Endothelial cell of umbilical vein (primary cell): ENCODE results near the gene COMT. TPM values are rescaled to one million over a fixed set of nuclear protein-coding genes. Genes with fewer than 3 reads are reported as not detected.

Experiments used
- BruUV-seq: library from RNA; stranded (reverse); fragments of 400-500 nt; replicated peaks from 2 replicates; lab custom pipeline; 2021; lab: Mats Ljungman, UMichigan
- CTCF ChIA-PET: fragments of 300-600, 350-600 bp; sonication (Branson Sonifier 250); formaldehyde crosslinking; loops from one replicate; lab custom pipeline; 2021; ENCODE audit warnings: antibody characterized with exemption, inconsistent platforms; lab: Charles Lee
- POLR2A ChIA-PET: fragments of 300-600, 350-600 bp; sonication (Branson Sonifier 250); formaldehyde crosslinking; loops from one replicate; lab custom pipeline; 2021; ENCODE audit warnings: antibody characterized with exemption, inconsistent platforms; lab: Charles Lee
- DNase-seq: peaks from one replicate; pipeline ENCODE4 v3.0.0-alpha.2; 2011; ENCODE audit warnings: low read depth, low spot score
- FAIRE-seq: peaks from 2 replicates; lab custom pipeline; 2011; peaks lifted over from hg19 to GRCh38; lab: Jason Lieb, UNC
- H2AFZ ChIP-seq: 2 replicates; pipeline ENCODE4 v1.6.0; 2012; ENCODE audit warnings: low read depth, low read length, control low read depth, inconsistent platforms
- H3K27ac ChIP-seq: 2 replicates; pipeline ENCODE4 v1.5.1; 2011; ENCODE audit warnings: low read depth, mild to moderate bottlenecking, control low read depth, low read length, moderate library complexity; ENCODE audit not compliant: insufficient read depth
- H3K27me3 ChIP-seq, 2 experiments: 2 replicates each; pipeline versions ENCODE4 v1.6.0 to v1.6.1; 2011; ENCODE audit warnings: low read length in 2 of 2, mixed read lengths in 1 of 2; ENCODE audit not compliant: control insufficient read depth in 2 of 2, insufficient read depth in 2 of 2
- H3K36me3 ChIP-seq, 2 experiments: 2 replicates in 1 of 2; 3 replicates in 1 of 2; pipeline ENCODE4 v1.5.1; 2011; ENCODE audit warnings: low read length in 2 of 2, mild to moderate bottlenecking in 1 of 2, moderate library complexity in 1 of 2; ENCODE audit not compliant: control insufficient read depth in 2 of 2, insufficient read depth in 2 of 2; ENCODE audit errors: extremely low read depth in 1 of 2
- H3K4me1 ChIP-seq: 3 replicates; pipeline ENCODE4 v1.5.1; 2011; ENCODE audit warnings: mild to moderate bottlenecking, low read length; ENCODE audit not compliant: control insufficient read depth, insufficient read depth; ENCODE audit errors: extremely low read depth
- H3K4me2 ChIP-seq: 2 replicates; pipeline ENCODE4 v1.6.1; 2011; ENCODE audit warnings: low read length, control low read depth, mixed read lengths; ENCODE audit not compliant: insufficient read depth
- H3K4me3 ChIP-seq, 3 experiments: fragments of 200-600 bp in 1 of 3; sonication (generic), shearing (Covaris generic) in 1 of 3; replicated peaks in 1 of 3; 2 replicates each; pipeline ENCODE4 v1.5.1; 2011 to 2016; ENCODE audit warnings: control low read depth in 3 of 3, low read length in 3 of 3, mild to moderate bottlenecking in 2 of 3, inconsistent platforms in 1 of 3, low read depth in 1 of 3, moderate library complexity in 1 of 3; ENCODE audit not compliant: insufficient read depth in 1 of 3
- H3K79me2 ChIP-seq: 2 replicates; pipeline ENCODE4 v1.6.0; 2012; ENCODE audit warnings: low read length, inconsistent platforms; ENCODE audit not compliant: control insufficient read depth, insufficient read depth
- H3K9ac ChIP-seq: replicated peaks from 2 replicates; pipeline ENCODE3; 2011; ENCODE audit warnings: low read length, control low read depth; ENCODE audit not compliant: insufficient read depth; ENCODE audit errors: extremely low read depth
- H3K9me1 ChIP-seq: replicated peaks from 3 replicates; pipeline ENCODE4 v1.6.0; 2011; ENCODE audit warnings: mild to moderate bottlenecking, low read length; ENCODE audit not compliant: control insufficient read depth, insufficient read depth; ENCODE audit errors: extremely low read depth
- H3K9me3 ChIP-seq: replicated peaks from 2 replicates; pipeline ENCODE4 v1.5.1; 2012; ENCODE audit warnings: low read length, inconsistent platforms; ENCODE audit not compliant: control insufficient read depth, insufficient read depth
- H4K20me1 ChIP-seq: replicated peaks from 2 replicates; pipeline ENCODE3; 2011; ENCODE audit warnings: mild to moderate bottlenecking, low read length; ENCODE audit not compliant: control insufficient read depth, insufficient read depth; ENCODE audit errors: extremely low read depth
- CTCF ChIP-seq, 2 donors: IDR thresholded peaks; 1 replicate in 1 of 2; 2 replicates in 1 of 2; pipeline ENCODE4 v1.5.1; 2011; ENCODE audit warnings: low read length in 2 of 2, mild to moderate bottlenecking in 2 of 2, moderate library complexity in 2 of 2, control low read depth in 1 of 2, inconsistent platforms in 1 of 2, low read depth in 1 of 2; ENCODE audit not compliant: insufficient read depth in 1 of 2; ENCODE audit errors: extremely low read depth in 1 of 2
- EZH2 ChIP-seq: IDR thresholded peaks from 2 replicates; pipeline ENCODE4 v1.6.1; 2012; ENCODE audit warnings: borderline replicate concordance, low read depth, mild to moderate bottlenecking, moderate library complexity, low read length, inconsistent platforms; ENCODE audit not compliant: severe bottlenecking
- FOS ChIP-seq: IDR thresholded peaks from 2 replicates; pipeline ENCODE4 v1.6.1; 2011; ENCODE audit warnings: mild to moderate bottlenecking, low read length, moderate library complexity, borderline replicate concordance; ENCODE audit not compliant: insufficient read depth
- GATA2 ChIP-seq: IDR thresholded peaks from 2 replicates; pipeline ENCODE4 v1.7.0; 2011; ENCODE audit warnings: low read depth, mild to moderate bottlenecking, moderate library complexity, mixed read lengths, low read length; ENCODE audit not compliant: insufficient read length, insufficient read depth
- JUN ChIP-seq: IDR thresholded peaks from 2 replicates; pipeline ENCODE4 v1.6.1; 2011; ENCODE audit warnings: borderline replicate concordance, low read depth; ENCODE audit not compliant: insufficient read length, insufficient read depth
- MAX ChIP-seq: IDR thresholded peaks from 2 replicates; pipeline ENCODE4 v1.6.1; 2011; ENCODE audit not compliant: insufficient read depth, insufficient read length
- MYC ChIP-seq: IDR thresholded peaks from one replicate; pipeline ENCODE4 v1.6.1; 2011; ENCODE audit warnings: mild to moderate bottlenecking, low read depth, low read length
- POLR2A ChIP-seq: IDR thresholded peaks from 2 replicates; pipeline ENCODE4 v1.6.1; 2012; ENCODE audit warnings: low read depth, mild to moderate bottlenecking, control low read depth, low read length
- POLR2AphosphoS5 ChIP-seq: IDR thresholded peaks from 2 replicates; pipeline ENCODE4 v1.6.1; 2012; ENCODE audit warnings: low read depth, mild to moderate bottlenecking, control low read depth, low read length, moderate library complexity; ENCODE audit not compliant: insufficient read depth
- dilution Hi-C: fragments of 300-500 bp; cut with MboI; formaldehyde crosslinking; loops from one replicate; pipeline ENCODE4 v1.15.0; 2019; ENCODE audit warnings: low sequenced_read_pairs; ENCODE audit not compliant: extremely low pct_ligation_motif_present
- intact Hi-C: fragments of 100-400 bp; cut with micrococcal nuclease; formaldehyde crosslinking; loops from one replicate; pipeline ENCODE4 v1.10.0; 2022
- polyA plus RNA-seq, 4 experiments: library from polyadenylated mRNA; depleted of rRNA in 3 of 4; stranded (reverse) in 3 of 4; unstranded in 1 of 4; fragments of >200 nt; gene quantifications; 2 replicates each; pipeline versions ENCODE4 v1.2.1 to v1.2.3, GENCODE V29; 2011 to 2012; ENCODE audit warnings: missing spikeins in 1 of 4
- total RNA-seq: library from RNA; stranded (reverse); gene quantifications from 2 replicates; pipeline ENCODE4 v1.2.3, GENCODE V29; 2021

The COMT gene
- total and polyA plus RNA-seq, 2 donors (not counting 3 experiments of a cell fraction or from before 2014, with no cell fraction given) = 221 to 537 TPM

GRCh38 chr22:19916006-19916405, 25.6 kb upstream of the COMT start:
- intact Hi-C loops (no loop called here), dilution Hi-C loops (no loop called here)
- no peaks in the 10 kb centered on the region for H4K20me1 ChIP-seq
- H3K36me3 ChIP-seq = peaks cover 10 to 58% of the 10 kb centered on the region in 2 experiments
- FAIRE-seq (no peak), DNase-seq (no peak)
- H3K79me2 ChIP-seq = no peaks in the 10 kb centered on the region
- BruUV-seq = no TSS peak
- H3K4me1 ChIP-seq = no peaks in the 10 kb centered on the region
- ChIA-PET POLR2A (interaction anchor here (0.7 kb wide), 1 partner anchor 152 kb away, joined by 4 read pairs; no protein-coding TSS in a partner anchor), CTCF (interaction anchor here (5.5 kb wide), 1 partner anchor 185 kb away, joined by 28 read pairs; no protein-coding TSS in a partner anchor)
- no peaks in the 10 kb centered on the region for H3K27me3 ChIP-seq
- no peak overlapping the region for H3K4me2 ChIP-seq
- no peak overlapping the region for H3K9ac ChIP-seq
- H3K27ac ChIP-seq = no peak overlapping the region
- H3K9me1 ChIP-seq = no peaks in the 10 kb centered on the region
- TF ChIP-seq EZH2 (no peak), MYC (no peak), MAX (no peak), FOS (no peak), POLR2AphosphoS5 (no peak), GATA2 (no peak), CTCF (IDR thresholded peaks at IDR 0.05; ENCODE audit: extremely low read depth in 1 of 2, insufficient read depth in 1 of 2, low read depth in 1 of 2, low read length in 2 of 2) (no peak), POLR2A (no peak), JUN (no peak)
- no peaks in the 10 kb centered on the region for H3K9me3 ChIP-seq
- no peak overlapping the region for H3K4me3 ChIP-seq
- no peak overlapping the region for H2AFZ ChIP-seq
